Osteoblast (primary cell): ENCODE measurements around the gene FAM120B. TPM values are rescaled to one million over a fixed set of nuclear protein-coding genes. Genes with fewer than 3 reads are reported as not detected.
A peak's percentile ranks its signal among the peaks of the same experiment; 100 is the strongest.

ENCODE experiments used
- DNase-seq: peaks from one replicate; pipeline ENCODE4 v3.0.0; 2011; ENCODE audit warnings: low spot score, mixed read lengths; ENCODE audit not compliant: insufficient read length; ENCODE audit errors: missing footprints
- H2AFZ ChIP-seq: 2 replicates; pipeline ENCODE4 v1.6.0; 2011; ENCODE audit warnings: mild to moderate bottlenecking, low read length
- H3K27ac ChIP-seq: 2 replicates; pipeline ENCODE4 v1.5.1; 2011; ENCODE audit warnings: mild to moderate bottlenecking, low read depth, low read length, moderate library complexity
- H3K27me3 ChIP-seq: 2 replicates; pipeline ENCODE4 v1.6.0; 2012; ENCODE audit warnings: mild to moderate bottlenecking, control low read depth, inconsistent platforms, low read length, moderate library complexity; ENCODE audit not compliant: insufficient read depth
- H3K36me3 ChIP-seq: 2 replicates; pipeline ENCODE4 v1.5.1; 2011; ENCODE audit warnings: mild to moderate bottlenecking, low read length, control low read depth, moderate library complexity; ENCODE audit not compliant: insufficient read depth
- H3K4me1 ChIP-seq: 2 replicates; pipeline ENCODE4 v1.5.1; 2011; ENCODE audit warnings: mild to moderate bottlenecking, low read length, control low read depth, moderate library complexity; ENCODE audit not compliant: insufficient read depth
- H3K4me2 ChIP-seq: 2 replicates; pipeline ENCODE4 v1.6.0; 2011; ENCODE audit warnings: mild to moderate bottlenecking, low read length; ENCODE audit not compliant: insufficient read depth
- H3K4me3 ChIP-seq: fragments of 200-600 bp; sonication (generic); 3 replicates; pipeline ENCODE4 v1.5.1; 2012; ENCODE audit warnings: mild to moderate bottlenecking, low read length, inconsistent platforms; ENCODE audit not compliant: insufficient read depth
- H3K79me2 ChIP-seq: 2 replicates; pipeline ENCODE4 v1.6.0; 2012; ENCODE audit warnings: mild to moderate bottlenecking, low read length, control low read depth, inconsistent platforms; ENCODE audit not compliant: insufficient read depth
- H3K9me3 ChIP-seq: 2 replicates; pipeline ENCODE4 v1.5.1; 2011; ENCODE audit warnings: low read depth, low read length, control low read depth
- H4K20me1 ChIP-seq: 2 replicates; pipeline ENCODE4 v1.6.0; 2012; ENCODE audit warnings: mild to moderate bottlenecking, low read length, control low read depth; ENCODE audit not compliant: insufficient read depth
- total RNA-seq: library from RNA; depleted of rRNA; stranded (reverse); fragments of >200 nt; gene quantifications from 2 replicates; pipeline ENCODE4 v1.2.3, GENCODE V29; 2012
- TF ChIP-seq, protein P1 (sequence below): IDR thresholded peaks from 2 replicates; pipeline ENCODE4 v1.5.1; 2011; ENCODE audit warnings: mild to moderate bottlenecking, low read depth, low read length, moderate library complexity; ENCODE audit errors: extremely low read depth

FAM120B gene
- total RNA-seq, 1 donor = 13.4 TPM

DNA sequence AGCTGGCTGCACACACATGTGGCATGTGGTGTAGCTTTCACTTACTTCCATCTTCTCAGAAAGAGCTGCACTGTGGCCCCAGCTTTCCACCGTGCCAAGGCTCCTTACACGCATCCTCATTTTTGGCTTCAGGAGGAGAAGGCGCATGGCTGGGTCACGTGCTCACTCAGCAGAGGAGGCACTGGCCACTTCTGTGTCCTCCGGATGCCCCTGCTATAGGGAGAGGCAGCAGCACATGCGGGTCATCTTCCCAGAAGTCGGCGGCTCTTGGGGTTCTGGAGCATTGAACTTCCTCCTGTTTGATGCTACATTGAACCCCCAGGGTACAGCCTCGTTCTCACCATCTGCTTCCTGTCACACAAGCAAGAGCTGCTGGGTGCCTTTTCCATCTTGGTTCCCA is 111.3 kb downstream of the FAM120B start:
- no peak overlapping the region for H3K4me3 ChIP-seq
- DNase-seq = no peak
- H3K27me3 ChIP-seq = no peaks in the 10 kb centered on the region
- H2AFZ ChIP-seq = no peak overlapping the region
- TF ChIP-seq, protein P1, sequence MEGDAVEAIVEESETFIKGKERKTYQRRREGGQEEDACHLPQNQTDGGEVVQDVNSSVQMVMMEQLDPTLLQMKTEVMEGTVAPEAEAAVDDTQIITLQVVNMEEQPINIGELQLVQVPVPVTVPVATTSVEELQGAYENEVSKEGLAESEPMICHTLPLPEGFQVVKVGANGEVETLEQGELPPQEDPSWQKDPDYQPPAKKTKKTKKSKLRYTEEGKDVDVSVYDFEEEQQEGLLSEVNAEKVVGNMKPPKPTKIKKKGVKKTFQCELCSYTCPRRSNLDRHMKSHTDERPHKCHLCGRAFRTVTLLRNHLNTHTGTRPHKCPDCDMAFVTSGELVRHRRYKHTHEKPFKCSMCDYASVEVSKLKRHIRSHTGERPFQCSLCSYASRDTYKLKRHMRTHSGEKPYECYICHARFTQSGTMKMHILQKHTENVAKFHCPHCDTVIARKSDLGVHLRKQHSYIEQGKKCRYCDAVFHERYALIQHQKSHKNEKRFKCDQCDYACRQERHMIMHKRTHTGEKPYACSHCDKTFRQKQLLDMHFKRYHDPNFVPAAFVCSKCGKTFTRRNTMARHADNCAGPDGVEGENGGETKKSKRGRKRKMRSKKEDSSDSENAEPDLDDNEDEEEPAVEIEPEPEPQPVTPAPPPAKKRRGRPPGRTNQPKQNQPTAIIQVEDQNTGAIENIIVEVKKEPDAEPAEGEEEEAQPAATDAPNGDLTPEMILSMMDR = no peak
- no peak overlapping the region for H3K4me2 ChIP-seq
- no peaks in the 10 kb centered on the region for H3K4me1 ChIP-seq
- H3K36me3 ChIP-seq = no peaks in the 10 kb centered on the region
- no peak overlapping the region for H3K27ac ChIP-seq
- no peaks in the 10 kb centered on the region for H3K79me2 ChIP-seq
- H4K20me1 ChIP-seq = no peaks in the 10 kb centered on the region
- no peaks in the 10 kb centered on the region for H3K9me3 ChIP-seq

DNA sequence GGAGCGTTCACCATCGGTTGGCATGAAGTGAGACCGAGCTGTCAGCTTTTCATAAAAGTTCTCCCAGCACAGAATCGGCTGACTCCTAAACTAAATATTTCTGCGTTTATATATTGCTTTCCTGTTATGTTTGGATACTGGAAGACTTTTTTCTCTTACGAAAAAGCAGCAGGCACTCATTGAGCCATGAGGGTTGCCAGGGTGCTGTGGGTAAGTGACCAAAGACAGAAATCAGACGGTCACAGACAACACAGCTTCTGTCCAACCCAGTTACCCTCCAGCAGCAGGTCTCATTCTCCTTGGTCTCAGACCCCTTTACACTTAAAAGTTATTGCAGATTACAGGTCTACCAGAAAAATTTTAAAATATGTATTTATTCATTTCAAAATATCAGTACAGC is 113.7 kb downstream of the FAM120B start:
- Histone ChIP-seq H3K27me3 (peaks cover 4% of the 10 kb centered on the region), H2AFZ (peak overlapping the region; percentile 1), H3K79me2 (no peaks in the 10 kb centered on the region), H3K4me3 (no peak overlapping the region), H3K27ac (no peak overlapping the region), H3K9me3 (no peaks in the 10 kb centered on the region), H3K4me2 (peak overlapping the region; percentile 12), H4K20me1 (no peaks in the 10 kb centered on the region), H3K36me3 (no peaks in the 10 kb centered on the region), H3K4me1 (no peaks in the 10 kb centered on the region)
- DNase-seq = peak; percentile 90
- TF ChIP-seq, protein P1 = no peak

DNA sequence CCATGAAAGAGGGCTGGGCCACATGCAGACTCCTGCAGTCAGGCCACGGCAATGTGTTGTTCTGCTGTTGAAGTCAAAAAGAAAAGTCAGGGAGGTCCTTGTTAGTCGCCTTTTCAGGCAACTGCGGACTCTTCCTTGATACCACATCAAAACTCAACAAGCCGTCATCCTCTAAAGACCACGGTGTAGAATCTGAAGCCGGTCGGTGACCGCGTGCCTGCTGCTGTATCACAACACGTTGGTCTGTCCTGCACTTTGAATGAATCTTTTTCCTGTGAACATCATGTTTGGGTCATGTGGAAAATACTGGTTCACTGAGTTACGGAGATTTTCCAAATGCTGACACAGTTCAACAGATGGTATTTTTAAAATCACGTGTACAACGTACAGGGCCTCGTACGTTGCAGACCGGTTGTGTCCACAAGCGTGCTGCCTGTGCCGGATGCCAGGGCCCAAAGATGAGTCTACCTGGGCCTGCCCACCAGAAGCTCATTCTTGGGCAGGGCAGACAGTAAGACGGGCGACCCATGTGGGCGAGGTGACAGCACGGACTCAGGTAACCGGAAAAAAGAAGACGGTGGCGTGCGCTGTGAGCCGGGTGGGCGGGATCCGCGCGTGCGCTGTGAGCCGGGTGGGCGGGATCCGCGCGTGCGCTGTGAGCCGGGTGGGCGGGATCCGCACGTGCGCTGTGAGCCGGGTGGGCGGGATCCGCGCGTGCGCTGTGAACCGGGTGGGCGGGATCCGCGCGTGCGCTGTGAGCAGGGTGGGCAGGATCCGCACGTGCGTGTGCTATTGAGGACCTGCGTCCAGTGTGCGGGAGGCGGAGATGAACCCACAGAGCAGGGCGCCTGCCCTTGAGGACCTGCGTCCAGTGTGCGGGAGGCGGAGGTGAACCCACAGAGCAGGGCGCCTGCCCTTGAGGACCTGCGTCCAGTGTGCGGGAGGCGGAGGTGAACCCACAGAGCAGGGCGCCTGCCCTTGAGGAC is 114.5 kb downstream of the FAM120B start:
- TF ChIP-seq, protein P1 = no peak
- Histone ChIP-seq H2AFZ (no peak overlapping the region), H3K4me2 (no peak overlapping the region), H4K20me1 (no peaks in the 10 kb centered on the region), H3K36me3 (no peaks in the 10 kb centered on the region), H3K4me1 (no peaks in the 10 kb centered on the region), H3K9me3 (no peaks in the 10 kb centered on the region), H3K27ac (no peak overlapping the region), H3K79me2 (no peaks in the 10 kb centered on the region), H3K4me3 (no peak overlapping the region), H3K27me3 (peaks cover 8% of the 10 kb centered on the region)
- DNase-seq = no peak

DNA sequence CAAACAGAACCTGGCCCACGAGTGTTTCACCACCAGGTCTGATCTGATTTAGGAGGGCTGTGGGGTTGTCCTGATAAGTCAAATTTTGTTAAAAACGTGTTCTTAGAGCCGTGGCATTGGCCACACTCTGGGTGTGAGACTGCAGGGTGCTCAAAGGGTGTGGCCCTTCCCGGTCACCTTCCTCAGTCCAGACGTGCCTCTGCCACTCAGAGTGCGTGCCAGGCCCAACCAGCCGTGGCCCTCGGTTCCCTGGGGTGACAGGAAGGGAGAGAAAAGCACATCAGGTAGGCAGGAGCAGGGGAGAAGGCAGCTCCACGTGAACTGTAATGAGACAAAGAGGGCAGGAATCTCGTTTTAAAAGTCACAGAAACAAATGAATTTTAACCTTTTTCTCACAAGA is 115.4 kb downstream of the FAM120B start:
- no peak overlapping the region for H3K4me2 ChIP-seq
- no peaks in the 10 kb centered on the region for H3K36me3 ChIP-seq
- TF ChIP-seq, protein P1 = no peak
- H2AFZ ChIP-seq = no peak overlapping the region
- DNase-seq = peak; percentile 75
- no peaks in the 10 kb centered on the region for H3K79me2 ChIP-seq
- H4K20me1 ChIP-seq = no peaks in the 10 kb centered on the region
- H3K27me3 ChIP-seq = peaks cover 8% of the 10 kb centered on the region
- no peaks in the 10 kb centered on the region for H3K4me1 ChIP-seq
- no peaks in the 10 kb centered on the region for H3K9me3 ChIP-seq
- no peak overlapping the region for H3K4me3 ChIP-seq
- H3K27ac ChIP-seq = no peak overlapping the region
